Adrenal gland (tissue), 12 donors: ENCODE data around the gene GPR132. TPM values are rescaled to one million over a fixed set of nuclear protein-coding genes. Genes with fewer than 3 reads are reported as not detected.

ENCODE experiments used
- DNase-seq, 7 donors: peaks; one replicate each; pipeline ENCODE4 v3.0.0-alpha.2; 2019 to 2020
- H3K27ac ChIP-seq, 5 donors: fragments of 200-600 bp; sonication (generic) in 4 of 5; 1 replicate in 3 of 5; 2 replicates in 2 of 5; pipeline versions ENCODE4 v1.5.1 to v1.8.0; 2016 to 2020; ENCODE audit warnings: mild to moderate bottlenecking in 1 of 5
- H3K27me3 ChIP-seq: fragments of 200-600 bp; 2 replicates; pipeline ENCODE4 v1.8.0; 2021
- H3K36me3 ChIP-seq, 2 donors: fragments of 200-600 bp; replicated peaks in 1 of 2; 1 replicate in 1 of 2; 2 replicates in 1 of 2; pipeline versions ENCODE4 v1.5.1 to v1.8.0; 2018 to 2022
- H3K4me1 ChIP-seq, 2 donors: fragments of 200-600 bp; replicated peaks in 1 of 2; 1 replicate in 1 of 2; 2 replicates in 1 of 2; pipeline versions ENCODE4 v1.5.1 to v1.8.0; 2018 to 2021
- H3K4me3 ChIP-seq, 4 donors: fragments of 200-600 bp; sonication (generic) in 3 of 4; one replicate each; pipeline ENCODE4 v1.5.1; 2016 to 2018
- H3K9me3 ChIP-seq, 3 donors: fragments of 200-600 bp; sonication (generic) in 1 of 3; replicated peaks in 1 of 3; 1 replicate in 2 of 3; 2 replicates in 1 of 3; pipeline versions ENCODE4 v1.5.1 to v1.8.0; 2016 to 2021
- CTCF ChIP-seq, 6 experiments: fragments of 450-650 bp in 4 of 6; fragments of 200-600 bp in 2 of 6; sonication (generic) in 1 of 6; IDR thresholded peaks; 1 replicate in 5 of 6; 2 replicates in 1 of 6; pipeline versions ENCODE4 v1.5.1 to v1.8.0; 2016 to 2021; ENCODE audit warnings: antibody characterized with exemption in 6 of 6, mild to moderate bottlenecking in 2 of 6, moderate library complexity in 1 of 6
- POLR2A ChIP-seq, 2 donors: fragments of 450-650 bp; IDR thresholded peaks; one replicate each; pipeline ENCODE4 v1.6.1; 2017; ENCODE audit warnings: antibody characterized with exemption in 2 of 2, mild to moderate bottlenecking in 2 of 2, moderate library complexity in 1 of 2
- WGBS, 4 donors: extraction: QIAGEN DNeasy Blood & Tissue Kit in 2 of 4; methylation state at CpG; one replicate each; pipeline versions ENCODE4 v1.1.5 to v1.1.7; 2013 to 2017; 5-methylcytosine and 5-hydroxymethylcytosine counted together
- intact Hi-C, 2 donors: fragments of 100-400 bp; cut with DNase I; formaldehyde crosslinking; loops; one replicate each; pipeline versions ENCODE4 v1.14.1 to v1.15.0; 2022 to 2023
- polyA plus RNA-seq, 3 donors: library from polyadenylated mRNA; stranded (reverse); fragments of 200-250 nt in 2 of 3; fragments of 350-450 nt in 1 of 3; fragmentation: Illumina TruSeq in 1 of 3; extraction: RNeasy Lipid Tissue Mini Kit (QIAGEN cat#74804) in 1 of 3; gene quantifications; one replicate each; pipeline ENCODE4 v1.2.3, GENCODE V29; 2013 to 2014
- total RNA-seq, 9 donors: library from RNA; depleted of rRNA in 4 of 9; stranded (reverse); fragments of >200 nt in 4 of 9; fragments of 120-200 nt in 1 of 9; fragmentation: NEBNext Ultra II Directional in 1 of 9; extraction: Animal tissue kit (Norgen Biotek cat#: 25700) in 1 of 9; gene quantifications; one replicate each; pipeline versions ENCODE4 v1.1.0 to v1.2.4, GENCODE V29; 2013 to 2023
- donor health status: healthy with polysubstance abuse.
- donor health status: Bipolar disorder and iron deficiency.
- donor health status: DM: yes; HTN: yes; CAD: no.
- donor health status: DM: no; HTN: no; CAD: no.
- donor health status: DM: no; HTN: no; CAD: no.
- donor health status: DM: yes; HTN: yes; CAD: no.

GPR132 gene
- total and polyA plus RNA-seq, 12 donors = 0.17 to 11.7 (median 1.6) TPM

- WGBS, 4 donors = 72 to 95% (median 80%) methylated on average over 5 to 7 of the region's 7 CpGs
- Histone ChIP-seq H3K27ac (peak overlapping the region in 1 of 5 donors; percentile 83), H3K4me1 (peaks cover 0 to 4% of the 10 kb centered on the region in 2 donors), H3K4me3 (no peak overlapping the region), H3K27me3 (peaks cover 4% of the 10 kb centered on the region), H3K36me3 (no peaks in the 10 kb centered on the region), H3K9me3 (no peaks in the 10 kb centered on the region)
- intact Hi-C loops = no loop called here
- DNase-seq = no peak
- TF ChIP-seq CTCF (IDR thresholded peaks at IDR 0.05) = no peak
- TF ChIP-seq POLR2A (IDR thresholded peaks at IDR 0.05) = no peak
Observed at GRCh38 chr14:105062048-105062433, 3.2 kb downstream of the GPR132 start.

GRCh38 chr14:105061428-105062047 lies 3.7 kb downstream of the GPR132 start:
- 31 to 60% (median 35%) methylated on average over 5 to 13 of the region's 13 CpGs for WGBS, 4 donors
- Histone ChIP-seq H3K4me3 (no peak overlapping the region), H3K36me3 (no peaks in the 10 kb centered on the region), H3K9me3 (no peaks in the 10 kb centered on the region), H3K27me3 (peaks cover 4% of the 10 kb centered on the region), H3K4me1 (peaks cover 0 to 4% of the 10 kb centered on the region in 2 donors), H3K27ac (peak overlapping the region in 3 of 5 donors; percentile 58 to 83 (median 62))
- DNase-seq = peak in 3 of 7 donors; percentile 16 to 38 (median 21)
- intact Hi-C loops = no loop called here
- TF ChIP-seq CTCF (IDR thresholded peaks at IDR 0.05) (no peak), POLR2A (IDR thresholded peaks at IDR 0.05) (no peak)

GRCh38 chr14:105060751-105061427 lies 4.3 kb downstream of the GPR132 start:
- H3K27me3 ChIP-seq = peaks cover 4% of the 10 kb centered on the region
- TF ChIP-seq POLR2A (IDR thresholded peaks at IDR 0.05) = no peak
- no peak for TF ChIP-seq CTCF (IDR thresholded peaks at IDR 0.05)
- WGBS, 4 donors = 40 to 66% (median 62%) methylated on average over 1 to 30 of the region's 30 CpGs; no CpG with 5 or more reads in 1 of the 4 donors
- no peaks in the 10 kb centered on the region for H3K36me3 ChIP-seq
- peak overlapping the region in 3 of 5 donors; percentile 58 to 83 (median 62) for H3K27ac ChIP-seq
- no peak overlapping the region for H3K4me3 ChIP-seq
- H3K4me1 ChIP-seq = peaks cover 0 to 4% of the 10 kb centered on the region in 2 donors
- intact Hi-C loops = no loop called here
- peak in 3 of 7 donors; percentile 37 to 48 (median 46) for DNase-seq
- no peaks in the 10 kb centered on the region for H3K9me3 ChIP-seq

GRCh38 chr14:105059925-105060565 lies 5.2 kb downstream of the GPR132 start:
- DNase-seq = peak in 1 of 7 donors; percentile 13
- Histone ChIP-seq H3K4me1 (peaks cover 0 to 4% of the 10 kb centered on the region in 2 donors), H3K36me3 (no peaks in the 10 kb centered on the region), H3K27me3 (peaks cover 4% of the 10 kb centered on the region), H3K9me3 (no peaks in the 10 kb centered on the region), H3K27ac (peak overlapping the region in 1 of 5 donors; percentile 83), H3K4me3 (no peak overlapping the region)
- TF ChIP-seq POLR2A (IDR thresholded peaks at IDR 0.05) (no peak), CTCF (IDR thresholded peaks at IDR 0.05) (no peak)
- WGBS, 4 donors = 71 to 78% (median 71%) methylated on average over 7 to 16 of the region's 16 CpGs
- intact Hi-C loops = no loop called here
